H1 (cell line): ENCODE measurements around the gene PDGFD. TPM values are rescaled to one million over a fixed set of nuclear protein-coding genes. Genes with fewer than 3 reads are reported as not detected.

Experiments
- CHD7 ChIP-seq: fragments of 300-600 bp; sonication (generic); IDR thresholded peaks from 2 replicates; pipeline ENCODE4 v1.7.1; 2012; ENCODE audit warnings: low read length, moderate library complexity, mild to moderate bottlenecking, inconsistent platforms; ENCODE audit not compliant: insufficient replicate concordance
- MAX ChIP-seq: IDR thresholded peaks from 2 replicates; pipeline ENCODE4 v1.6.1; 2012; ENCODE audit warnings: inconsistent platforms
- RNF2 ChIP-seq: fragments of 200-900, 300-1000 bp; sonication (generic); IDR thresholded peaks from 2 replicates; pipeline ENCODE4 v1.7.1; 2016; ENCODE audit warnings: borderline replicate concordance, low read depth, mild to moderate bottlenecking, antibody characterized with exemption, low read length; ENCODE audit not compliant: poor library complexity, severe bottlenecking; ENCODE audit errors: missing control alignments
- polyA plus RNA-seq, 7 experiments: library from polyadenylated mRNA; depleted of rRNA in 3 of 7; stranded (reverse) in 5 of 7; unstranded in 2 of 7; fragments of >200 nt in 5 of 7; fragments of 200-250 nt in 2 of 7; gene quantifications; 1 replicate in 5 of 7; 2 replicates in 1 of 7; 4 replicates in 1 of 7; pipeline versions ENCODE4 v1.2.1 to v1.2.3, GENCODE V29; 2011 to 2013; ENCODE audit warnings: missing spikeins in 2 of 7, mixed read lengths in 2 of 7
- total RNA-seq: library from RNA; stranded (reverse); fragmentation: NEBNext Ultra II Directional; extraction: Animal tissue kit (Norgen Biotek cat#: 25700); gene quantifications from 2 replicates; pipeline ENCODE4 v1.2.1, GENCODE V29; 2021

PDGFD gene
- total and polyA plus RNA-seq, 2 of the 8 experiments (the other 6 are each of a cell fraction or from before 2014, with no cell fraction given): 1.1 to 3.9 TPM

- TF ChIP-seq CHD7: no peak
- no peak for TF ChIP-seq MAX
- no peak for TF ChIP-seq RNF2
These were observed 36.1 kb downstream of the PDGFD start (continued) for GRCh38 chr11:104127828-104128227.
